Astrocyte (in vitro differentiated cells and primary cell): Measurements from ENCODE around the gene DEFB132. TPM values are rescaled to one million over a fixed set of nuclear protein-coding genes. Genes with fewer than 3 reads are reported as not detected.
A peak's percentile ranks its signal among the peaks of the same experiment; 100 is the strongest.

ENCODE experiments used
- DNase-seq: peaks from one replicate; pipeline ENCODE4 v3.0.0-alpha.2; 2010; ENCODE audit warnings: low read depth
- FAIRE-seq: peaks from 2 replicates; lab custom pipeline; 2011; peaks lifted over from hg19 to GRCh38; lab: Jason Lieb, UNC
- H2AFZ ChIP-seq: 2 replicates; pipeline ENCODE4 v1.6.0; 2012; ENCODE audit warnings: low read depth, low read length, inconsistent platforms
- H3K27ac ChIP-seq: 2 replicates; pipeline ENCODE4 v1.5.1; 2011; ENCODE audit warnings: low read depth, low read length, inconsistent platforms
- H3K27me3 ChIP-seq: 2 replicates; pipeline ENCODE4 v1.6.0; 2011; ENCODE audit warnings: low read length, inconsistent platforms; ENCODE audit not compliant: insufficient read depth
- H3K36me3 ChIP-seq: 2 replicates; pipeline ENCODE4 v1.5.1; 2011; ENCODE audit warnings: low read length, inconsistent platforms; ENCODE audit not compliant: insufficient read depth
- H3K4me1 ChIP-seq: 2 replicates; pipeline ENCODE4 v1.5.1; 2011; ENCODE audit warnings: low read length, inconsistent platforms; ENCODE audit not compliant: insufficient read depth
- H3K4me2 ChIP-seq: 2 replicates; pipeline ENCODE4 v1.6.0; 2012; ENCODE audit warnings: low read length, inconsistent platforms
- H3K4me3 ChIP-seq: 2 replicates; pipeline ENCODE4 v1.5.1; 2011; ENCODE audit warnings: low read depth, mild to moderate bottlenecking, low read length, inconsistent platforms; ENCODE audit not compliant: insufficient read depth
- H3K79me2 ChIP-seq: 2 replicates; pipeline ENCODE4 v1.6.0; 2012; ENCODE audit warnings: mild to moderate bottlenecking, low read length, inconsistent platforms; ENCODE audit not compliant: insufficient read depth
- H3K9ac ChIP-seq: 2 replicates; pipeline ENCODE4 v1.6.0; 2012; ENCODE audit warnings: mild to moderate bottlenecking, low read length, inconsistent platforms
- H3K9me3 ChIP-seq: 2 replicates; pipeline ENCODE4 v1.5.1; 2012; ENCODE audit warnings: low read depth, mild to moderate bottlenecking, low read length, inconsistent platforms; ENCODE audit not compliant: insufficient read depth
- H4K20me1 ChIP-seq: 2 replicates; pipeline ENCODE4 v1.6.0; 2012; ENCODE audit warnings: low read length, inconsistent platforms; ENCODE audit not compliant: insufficient read depth
- H3K27ac Mint-ChIP-seq: one replicate; pipeline ENCODE4 v1.8.0; 2021; ENCODE audit warnings: mild to moderate bottlenecking, mixed read lengths; ENCODE audit not compliant: unreplicated experiment
- H3K27me3 Mint-ChIP-seq: one replicate; pipeline ENCODE4 v1.8.0; 2021; ENCODE audit warnings: low read depth, mixed read lengths; ENCODE audit not compliant: unreplicated experiment
- H3K36me3 Mint-ChIP-seq: one replicate; pipeline ENCODE4 v1.8.0; 2021; ENCODE audit warnings: low read depth, mixed read lengths; ENCODE audit not compliant: unreplicated experiment
- H3K4me1 Mint-ChIP-seq: one replicate; pipeline ENCODE4 v1.8.0; 2021; ENCODE audit warnings: low read depth, mixed read lengths; ENCODE audit not compliant: unreplicated experiment
- H3K4me3 Mint-ChIP-seq: one replicate; pipeline ENCODE4 v1.8.0; 2021; ENCODE audit warnings: mild to moderate bottlenecking, moderate library complexity, mixed read lengths; ENCODE audit not compliant: unreplicated experiment
- H3K9me3 Mint-ChIP-seq: one replicate; pipeline ENCODE4 v1.8.0; 2021; ENCODE audit warnings: mild to moderate bottlenecking, mixed read lengths; ENCODE audit not compliant: unreplicated experiment
- EZH2 ChIP-seq: IDR thresholded peaks from 2 replicates; pipeline ENCODE4 v1.6.1; 2012; ENCODE audit warnings: mild to moderate bottlenecking, low read length, inconsistent platforms; ENCODE audit not compliant: insufficient read depth
- total RNA-seq: library from RNA; stranded (reverse); gene quantifications from 2 replicates; pipeline ENCODE4 v1.2.1, GENCODE V29; 2021
- TF ChIP-seq, protein P1 (sequence below): IDR thresholded peaks from 2 replicates; pipeline ENCODE4 v1.5.1; 2011; ENCODE audit warnings: low read depth, mild to moderate bottlenecking, inconsistent platforms, low read length, moderate library complexity; ENCODE audit not compliant: insufficient read depth

DEFB132 gene
- total RNA-seq, 1 donor from 2014 or later: not detected

DNA sequence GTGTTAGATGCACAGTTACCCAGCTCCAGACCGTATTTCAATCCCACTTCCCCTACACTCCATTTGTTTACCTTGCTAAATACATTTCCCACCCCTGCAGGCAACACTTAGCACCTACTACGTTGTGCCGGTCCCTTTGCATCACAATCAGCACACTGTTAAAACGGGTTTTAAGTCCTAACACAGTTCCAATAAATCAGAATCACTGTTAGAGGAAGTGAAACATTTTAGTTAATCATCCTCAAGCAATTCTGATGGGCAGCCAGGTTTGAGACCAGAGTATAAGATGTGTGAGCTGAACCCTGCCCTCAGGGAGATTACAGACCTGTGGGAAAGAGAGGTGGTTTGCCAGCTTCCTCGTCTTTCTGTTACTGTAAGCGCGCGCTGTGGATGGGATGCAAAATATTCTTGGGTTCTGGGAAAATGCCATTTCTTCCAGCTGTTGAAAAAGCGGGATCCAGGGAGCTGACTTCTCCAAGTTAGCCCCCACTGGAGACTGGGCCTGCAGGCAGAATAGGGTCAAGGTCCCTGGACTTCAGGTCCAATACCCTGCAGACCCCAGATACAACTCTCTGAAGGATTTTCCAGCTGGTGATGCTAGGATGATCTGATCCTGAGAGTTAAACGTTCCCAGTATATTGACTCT, 42.9 kb downstream of the DEFB132 start:
- no peak overlapping the region for H3K27ac ChIP-seq
- no peaks in the 10 kb centered on the region for H3K36me3 ChIP-seq
- no peak overlapping the region for H2AFZ ChIP-seq
- peak overlapping the region; percentile 96 for H3K4me3 ChIP-seq
- peak overlapping the region; percentile 31 for H3K9ac ChIP-seq
- peaks cover 26% of the 10 kb centered on the region for H3K4me1 ChIP-seq
- Mint-ChIP-seq H3K9me3 (no peaks in the 10 kb centered on the region), H3K4me1 (peaks cover 27% of the 10 kb centered on the region), H3K36me3 (no peaks in the 10 kb centered on the region), H3K27me3 (no peaks in the 10 kb centered on the region), H3K27ac (peak overlapping the region; percentile 84), H3K4me3 (peak overlapping the region; percentile 98)
- TF ChIP-seq, protein P1, sequence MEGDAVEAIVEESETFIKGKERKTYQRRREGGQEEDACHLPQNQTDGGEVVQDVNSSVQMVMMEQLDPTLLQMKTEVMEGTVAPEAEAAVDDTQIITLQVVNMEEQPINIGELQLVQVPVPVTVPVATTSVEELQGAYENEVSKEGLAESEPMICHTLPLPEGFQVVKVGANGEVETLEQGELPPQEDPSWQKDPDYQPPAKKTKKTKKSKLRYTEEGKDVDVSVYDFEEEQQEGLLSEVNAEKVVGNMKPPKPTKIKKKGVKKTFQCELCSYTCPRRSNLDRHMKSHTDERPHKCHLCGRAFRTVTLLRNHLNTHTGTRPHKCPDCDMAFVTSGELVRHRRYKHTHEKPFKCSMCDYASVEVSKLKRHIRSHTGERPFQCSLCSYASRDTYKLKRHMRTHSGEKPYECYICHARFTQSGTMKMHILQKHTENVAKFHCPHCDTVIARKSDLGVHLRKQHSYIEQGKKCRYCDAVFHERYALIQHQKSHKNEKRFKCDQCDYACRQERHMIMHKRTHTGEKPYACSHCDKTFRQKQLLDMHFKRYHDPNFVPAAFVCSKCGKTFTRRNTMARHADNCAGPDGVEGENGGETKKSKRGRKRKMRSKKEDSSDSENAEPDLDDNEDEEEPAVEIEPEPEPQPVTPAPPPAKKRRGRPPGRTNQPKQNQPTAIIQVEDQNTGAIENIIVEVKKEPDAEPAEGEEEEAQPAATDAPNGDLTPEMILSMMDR: no peak
- TF ChIP-seq EZH2: no peak
- H3K27me3 ChIP-seq: no peaks in the 10 kb centered on the region
- H4K20me1 ChIP-seq: peaks cover 33% of the 10 kb centered on the region
- FAIRE-seq: no peak
- peaks cover 48% of the 10 kb centered on the region for H3K79me2 ChIP-seq
- no peak for DNase-seq
- no peaks in the 10 kb centered on the region for H3K9me3 ChIP-seq
- H3K4me2 ChIP-seq: peak overlapping the region; percentile 99

DNA sequence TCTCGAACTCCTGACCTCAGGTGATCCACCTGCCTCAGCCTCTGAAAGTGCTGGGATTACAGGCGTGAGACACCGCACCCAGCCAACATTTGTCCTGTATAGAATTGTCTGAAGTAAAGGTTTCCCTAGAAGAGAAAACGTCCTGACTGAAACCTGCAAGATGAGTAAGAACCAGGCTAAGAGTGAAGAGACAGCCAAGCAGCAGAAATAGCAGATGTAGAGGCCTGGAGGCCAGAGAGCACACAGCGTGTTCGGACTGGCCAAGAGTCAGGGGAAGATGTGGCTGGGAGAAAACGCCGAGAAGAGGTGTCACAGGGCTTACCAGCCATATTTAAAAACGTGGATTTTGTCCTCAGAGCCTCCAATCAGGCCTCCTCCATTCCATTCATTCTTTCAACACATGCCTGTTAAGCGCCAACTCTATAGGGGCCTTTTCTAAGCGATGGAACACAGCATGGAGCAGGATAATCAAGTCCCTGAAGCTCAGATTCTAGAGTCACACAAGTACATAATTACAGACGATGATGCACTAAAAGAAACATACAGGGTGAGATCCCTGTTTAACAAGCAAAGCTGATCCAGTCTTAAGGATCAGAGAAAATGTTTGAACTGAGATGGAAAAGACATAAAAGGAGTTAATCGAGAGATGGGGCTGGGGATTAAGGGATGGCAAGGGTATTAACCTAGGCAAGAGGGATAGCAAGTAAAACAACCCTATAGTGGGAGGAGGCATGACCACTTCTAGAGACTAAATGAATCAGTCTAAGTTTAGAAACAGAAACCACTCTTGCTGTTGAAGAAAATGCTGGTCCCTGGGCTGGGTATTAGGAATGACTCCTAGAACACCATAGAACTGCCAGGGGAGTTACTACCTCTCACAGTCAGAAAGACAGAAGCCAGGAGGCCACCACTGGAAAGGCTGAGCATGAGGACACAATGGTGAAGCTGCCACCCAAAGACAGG, 44.6 kb downstream of the DEFB132 start:
- peaks cover 33% of the 10 kb centered on the region for H4K20me1 ChIP-seq
- FAIRE-seq: no peak
- H3K27me3 ChIP-seq: no peaks in the 10 kb centered on the region
- Mint-ChIP-seq H3K27ac (peak overlapping the region; percentile 1), H3K27me3 (no peaks in the 10 kb centered on the region), H3K9me3 (no peaks in the 10 kb centered on the region), H3K4me1 (peaks cover 25% of the 10 kb centered on the region), H3K36me3 (no peaks in the 10 kb centered on the region), H3K4me3 (peak overlapping the region; percentile 34)
- H3K4me3 ChIP-seq: no peak overlapping the region
- no peak overlapping the region for H3K27ac ChIP-seq
- no peaks in the 10 kb centered on the region for H3K36me3 ChIP-seq
- H3K79me2 ChIP-seq: peaks cover 41% of the 10 kb centered on the region
- H3K4me1 ChIP-seq: peaks cover 24% of the 10 kb centered on the region
- H3K9me3 ChIP-seq: no peaks in the 10 kb centered on the region
- no peak overlapping the region for H2AFZ ChIP-seq
- no peak for TF ChIP-seq EZH2
- TF ChIP-seq, protein P1: no peak
- no peak overlapping the region for H3K9ac ChIP-seq
- no peak for DNase-seq
- no peak overlapping the region for H3K4me2 ChIP-seq
